Gastroesophageal sphincter (tissue), 4 donors: ENCODE data around the gene ZC3H8. TPM values are rescaled to one million over a fixed set of nuclear protein-coding genes. Genes with fewer than 3 reads are reported as not detected.
A peak's percentile ranks its signal among the peaks of the same experiment; 100 is the strongest.
"Not testable (repeated sequence)": the region's sequence is repeated elsewhere in the genome, so short reads cannot be mapped to it uniquely, and the experiment has no call there.

Source experiments
- ATAC-seq: fragments of 150-250 bp; one replicate; pipeline ENCODE4 v1.9.1; 2016; ENCODE audit warnings: mild to moderate bottlenecking, moderate library complexity
- H3K27ac ChIP-seq, 4 donors: fragments of 200-600 bp; sonication (generic) in 3 of 4; 1 replicate in 3 of 4; 2 replicates in 1 of 4; pipeline ENCODE4 v1.5.1; 2016 to 2019
- H3K27me3 ChIP-seq: fragments of 200-600 bp; sonication (generic); one replicate; pipeline ENCODE4 v1.5.1; 2019
- H3K36me3 ChIP-seq, 2 donors: fragments of 200-600 bp; sonication (generic); one replicate each; pipeline ENCODE4 v1.5.1; 2019; ENCODE audit warnings: control low read depth in 1 of 2
- H3K4me1 ChIP-seq, 3 donors: fragments of 200-600 bp; sonication (generic); 1 replicate in 2 of 3; 2 replicates in 1 of 3; pipeline ENCODE4 v1.5.1; 2016 to 2019; ENCODE audit warnings: control low read depth in 2 of 3
- H3K4me3 ChIP-seq, 2 donors: fragments of 200-600 bp; sonication (generic); one replicate each; pipeline ENCODE4 v1.5.1; 2019; ENCODE audit warnings: mild to moderate bottlenecking in 1 of 2, moderate library complexity in 1 of 2
- H3K9me3 ChIP-seq, 3 donors: fragments of 200-600 bp; sonication (generic); one replicate each; pipeline ENCODE4 v1.5.1; 2017 to 2019; ENCODE audit warnings: control low read depth in 2 of 3
- CTCF ChIP-seq, 4 experiments: fragments of 200-600 bp in 2 of 4; fragments of 450-650 bp in 2 of 4; sonication (generic) in 1 of 4; IDR thresholded peaks; one replicate each; pipeline ENCODE4 v1.5.1; 2017 to 2019; ENCODE audit warnings: antibody characterized with exemption in 4 of 4, mild to moderate bottlenecking in 2 of 4, moderate library complexity in 2 of 4
- EP300 ChIP-seq: sonication (generic); formaldehyde crosslinking; IDR thresholded peaks from one replicate; pipeline ENCODE4 v1.6.1; 2017; ENCODE audit warnings: antibody characterized with exemption, mild to moderate bottlenecking
- POLR2A ChIP-seq, 2 donors: fragments of 450-650 bp; IDR thresholded peaks; one replicate each; pipeline ENCODE4 v1.6.1; 2017; ENCODE audit warnings: antibody characterized with exemption in 2 of 2, mild to moderate bottlenecking in 2 of 2, moderate library complexity in 1 of 2
- POLR2AphosphoS5 ChIP-seq: sonication (generic); formaldehyde crosslinking; IDR thresholded peaks from one replicate; pipeline ENCODE4 v1.6.1; 2017; ENCODE audit warnings: antibody characterized with exemption
- WGBS, 2 donors: methylation state at CpG; one replicate each; pipeline ENCODE4 v1.1.5; 2018; ENCODE audit warnings: low coverage in 1 of 2; 5-methylcytosine and 5-hydroxymethylcytosine counted together
- total RNA-seq, 4 donors: library from RNA; depleted of rRNA; stranded (reverse); fragments of >200 nt; gene quantifications; one replicate each; pipeline ENCODE4 v1.1.0, GENCODE V29; 2016

The ZC3H8 gene
- total RNA-seq, 4 donors from 2014 or later, result 3.4 to 14.3 (median 8.5) TPM

GRCh38 chr2:112290088-112290487 is 35.2 kb upstream of the ZC3H8 start:
- H3K4me1 ChIP-seq, result peaks cover 0 to 4% (median 0%) of the 10 kb centered on the region in 3 donors
- no peak overlapping the region for H3K4me3 ChIP-seq
- TF ChIP-seq POLR2AphosphoS5, result no peak
- TF ChIP-seq EP300, result no peak
- no peak for TF ChIP-seq CTCF (IDR thresholded peaks at IDR 0.05)
- H3K9me3 ChIP-seq, result no peaks in the 10 kb centered on the region
- no peaks in the 10 kb centered on the region for H3K36me3 ChIP-seq
- WGBS, 2 donors, result 75 to 90% methylated on average over 3 of the region's 3 CpGs
- no peaks in the 10 kb centered on the region for H3K27me3 ChIP-seq
- no peak overlapping the region for H3K27ac ChIP-seq
- no peak for ATAC-seq

- not testable (repeated sequence) for H3K4me1 ChIP-seq, ATAC-seq, H3K4me3 ChIP-seq, H3K27ac ChIP-seq, H3K36me3 ChIP-seq, H3K27me3 ChIP-seq, H3K9me3 ChIP-seq
- WGBS, 2 donors, result 66 to 93% methylated on average over 2 of the region's 2 CpGs
These were observed 28.7 kb upstream of the ZC3H8 start for GRCh38 chr2:112283535-112283934.

- 85 to 95% methylated on average over 3 to 4 of the region's 4 CpGs for WGBS, 2 donors
These were observed 27.2 kb upstream of the ZC3H8 start for GRCh38 chr2:112282066-112282465.

GRCh38 chr2:112277596-112278220 is 22.9 kb upstream of the ZC3H8 start:
- Histone ChIP-seq H3K4me1 (peaks cover 0 to 20% (median 0%) of the 10 kb centered on the region in 3 donors), H3K27ac (peak overlapping the region in 3 of 4 donors; percentile 8 to 15 (median 9)), H3K36me3 (no peaks in the 10 kb centered on the region), H3K4me3 (no peak overlapping the region), H3K9me3 (no peaks in the 10 kb centered on the region), H3K27me3 (no peaks in the 10 kb centered on the region)
- ATAC-seq, result no peak
- TF ChIP-seq POLR2A (IDR thresholded peaks at IDR 0.05), result no peak
- TF ChIP-seq POLR2AphosphoS5, result no peak
- TF ChIP-seq EP300, result no peak
- no peak for TF ChIP-seq CTCF (IDR thresholded peaks at IDR 0.05)
- WGBS, 2 donors, result 85 to 89% methylated on average over 5 of the region's 5 CpGs

More at GRCh38 chr2:112282066-112282465, 27.2 kb upstream of the ZC3H8 start:
- H3K4me3 ChIP-seq, H3K27me3 ChIP-seq, ATAC-seq, H3K9me3 ChIP-seq, H3K27ac ChIP-seq, H3K36me3 ChIP-seq: not testable (repeated sequence)
- peaks cover 0 to 13% (median 0%) of the 10 kb centered on the region in 3 donors for H3K4me1 ChIP-seq

GRCh38 chr2:112276954-112277353 is 22.1 kb upstream of the ZC3H8 start:
- WGBS, 2 donors, result 55 to 68% methylated on average over 5 of the region's 5 CpGs
- Histone ChIP-seq H3K27me3 (no peaks in the 10 kb centered on the region), H3K36me3 (no peaks in the 10 kb centered on the region), H3K4me3 (peak overlapping the region; percentile 64 to 89), H3K27ac (peak overlapping the region in 3 of 4 donors; percentile 98 to 100 (median 100)), H3K4me1 (peaks cover 0 to 20% (median 0%) of the 10 kb centered on the region in 3 donors), H3K9me3 (no peaks in the 10 kb centered on the region)
- TF ChIP-seq POLR2AphosphoS5 (no peak), EP300 (no peak), POLR2A (IDR thresholded peaks at IDR 0.05) (no peak), CTCF (IDR thresholded peaks at IDR 0.05) (no peak)
- ATAC-seq, result no peak
